SK-N-SH treated with all-trans-retinoic acid at 6 μM for 48 hours (cell line): ENCODE results near the gene CDKL2.
A peak's percentile ranks its signal among the peaks of the same experiment; 100 is the strongest.

Experiments used
- ATAC-seq: fragments of 200-7000 bp; cut with Tn5 transposase; 3 replicates; pipeline ENCODE4 v1.9.1; 2020; ENCODE audit warnings: mild to moderate bottlenecking, moderate library complexity
- ARNTL ChIP-seq: fragments of 450-650 bp; formaldehyde crosslinking; IDR thresholded peaks from 2 replicates; pipeline ENCODE4 v1.5.0; 2020; ENCODE audit warnings: low read depth, mild to moderate bottlenecking, moderate library complexity, borderline replicate concordance
- BACH2 ChIP-seq: fragments of 250-450 bp; sonication (Bioruptor Pico); IDR thresholded peaks from 2 replicates; pipeline ENCODE4 v1.9.0; 2021; ENCODE audit warnings: mild to moderate bottlenecking, borderline replicate concordance
- CREB5 ChIP-seq: fragments of 250-450 bp; sonication (Bioruptor Pico); IDR thresholded peaks from 2 replicates; pipeline ENCODE4 v1.5.1; 2020; ENCODE audit warnings: low read depth, mild to moderate bottlenecking, moderate library complexity
- CSRNP3 ChIP-seq: fragments of 250-450 bp; sonication (Bioruptor Pico); IDR thresholded peaks from 2 replicates; pipeline ENCODE4 v1.5.1; 2021; ENCODE audit warnings: mild to moderate bottlenecking, moderate library complexity
- GLIS3 ChIP-seq: fragments of 250-450 bp; sonication (Bioruptor Pico); IDR thresholded peaks from 2 replicates; pipeline ENCODE4 v1.5.0; 2020; ENCODE audit warnings: mild to moderate bottlenecking, moderate library complexity
- ISL1 ChIP-seq: fragments of 250-450 bp; sonication (Bioruptor Pico); IDR thresholded peaks from 2 replicates; pipeline ENCODE4 v2.1.2; 2022; ENCODE audit warnings: mild to moderate bottlenecking, moderate library complexity
- OSR1 ChIP-seq: fragments of 250-450 bp; sonication (Bioruptor Pico); IDR thresholded peaks from 2 replicates; pipeline ENCODE4 v1.8.0; 2022; ENCODE audit warnings: moderate library complexity, mild to moderate bottlenecking, inconsistent platforms
- PPARA ChIP-seq: fragments of 250-450 bp; sonication (Bioruptor Pico); IDR thresholded peaks from 2 replicates; pipeline ENCODE4 v1.5.0; 2020; ENCODE audit warnings: mild to moderate bottlenecking, borderline replicate concordance
- RARB ChIP-seq: fragments of 250-450 bp; sonication (Bioruptor Pico); IDR thresholded peaks from 2 replicates; pipeline ENCODE4 v1.8.0; 2021; ENCODE audit warnings: mild to moderate bottlenecking, moderate library complexity
- TOX ChIP-seq: fragments of 250-450 bp; sonication (Bioruptor Pico); IDR thresholded peaks from 2 replicates; pipeline ENCODE4 v1.8.0; 2021; ENCODE audit warnings: mild to moderate bottlenecking, moderate library complexity, borderline replicate concordance
- ZC3H10 ChIP-seq: fragments of 250-450 bp; sonication (Bioruptor Pico); IDR thresholded peaks from 2 replicates; pipeline ENCODE4 v1.5.1; 2021; ENCODE audit warnings: mild to moderate bottlenecking, moderate library complexity
- ZFP3 ChIP-seq: fragments of 250-450 bp; sonication (Bioruptor Pico); IDR thresholded peaks from 2 replicates; pipeline ENCODE4 v1.5.0; 2020; ENCODE audit warnings: mild to moderate bottlenecking, moderate library complexity
- ZFP30 ChIP-seq: fragments of 450-650 bp; formaldehyde crosslinking; IDR thresholded peaks from 2 replicates; pipeline ENCODE4 v1.5.0; 2022; ENCODE audit warnings: mild to moderate bottlenecking, moderate library complexity
- ZNF565 ChIP-seq: fragments of 450-650 bp; formaldehyde crosslinking; conservative IDR thresholded peaks from 2 replicates; pipeline ENCODE4 v1.5.0; 2020; ENCODE audit warnings: low read depth, mild to moderate bottlenecking, moderate library complexity
- ZNF70 ChIP-seq: fragments of 450-650 bp; formaldehyde crosslinking; IDR thresholded peaks from 2 replicates; pipeline ENCODE4 v1.5.0; 2020; ENCODE audit warnings: mild to moderate bottlenecking, moderate library complexity
- TF ChIP-seq, protein P1 (sequence below): fragments of 250-450 bp; sonication (Bioruptor Pico); IDR thresholded peaks from 2 replicates; pipeline ENCODE4 v1.8.0; 2020; ENCODE audit warnings: mild to moderate bottlenecking, moderate library complexity, borderline replicate concordance
- TF ChIP-seq, protein P2 (sequence below): fragments of 250-450 bp; sonication (Bioruptor Pico); IDR thresholded peaks from 2 replicates; pipeline ENCODE4 v1.8.0; 2021; ENCODE audit warnings: low read depth, mild to moderate bottlenecking, moderate library complexity, borderline replicate concordance

The CDKL2 gene

DNA sequence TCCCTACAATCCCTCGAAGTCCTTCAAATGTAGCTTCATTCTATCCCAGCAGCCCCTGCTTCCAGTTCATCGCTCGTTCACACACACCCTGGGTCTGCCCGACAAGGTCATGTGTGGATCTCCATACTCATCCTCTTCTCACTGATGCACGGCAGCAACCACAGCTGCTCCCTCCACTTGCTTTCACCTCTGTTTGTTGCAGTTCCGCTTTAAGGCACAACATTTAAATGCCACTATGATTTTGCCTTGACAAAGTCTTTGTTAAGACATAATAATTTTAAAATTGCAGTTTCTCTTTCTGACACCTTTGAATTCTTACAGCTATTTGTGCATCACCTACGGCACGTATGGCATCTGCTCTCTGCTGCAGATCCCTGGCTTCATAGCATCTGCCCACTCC, 72.6 kb downstream of the CDKL2 start:
- ATAC-seq = no peak
- TF ChIP-seq OSR1 (CRISPR knock-in tag) (no peak), ZNF70 (CRISPR knock-in tag) (no peak), ZFP30 (CRISPR knock-in tag) (no peak), CSRNP3 (no peak), ZNF565 (no peak), ARNTL (CRISPR knock-in tag) (no peak), ZC3H10 (CRISPR knock-in tag) (no peak), BACH2 (CRISPR knock-in tag) (no peak), ZFP3 (CRISPR knock-in tag) (no peak), PPARA (CRISPR knock-in tag) (no peak)
- TF ChIP-seq, protein P1, sequence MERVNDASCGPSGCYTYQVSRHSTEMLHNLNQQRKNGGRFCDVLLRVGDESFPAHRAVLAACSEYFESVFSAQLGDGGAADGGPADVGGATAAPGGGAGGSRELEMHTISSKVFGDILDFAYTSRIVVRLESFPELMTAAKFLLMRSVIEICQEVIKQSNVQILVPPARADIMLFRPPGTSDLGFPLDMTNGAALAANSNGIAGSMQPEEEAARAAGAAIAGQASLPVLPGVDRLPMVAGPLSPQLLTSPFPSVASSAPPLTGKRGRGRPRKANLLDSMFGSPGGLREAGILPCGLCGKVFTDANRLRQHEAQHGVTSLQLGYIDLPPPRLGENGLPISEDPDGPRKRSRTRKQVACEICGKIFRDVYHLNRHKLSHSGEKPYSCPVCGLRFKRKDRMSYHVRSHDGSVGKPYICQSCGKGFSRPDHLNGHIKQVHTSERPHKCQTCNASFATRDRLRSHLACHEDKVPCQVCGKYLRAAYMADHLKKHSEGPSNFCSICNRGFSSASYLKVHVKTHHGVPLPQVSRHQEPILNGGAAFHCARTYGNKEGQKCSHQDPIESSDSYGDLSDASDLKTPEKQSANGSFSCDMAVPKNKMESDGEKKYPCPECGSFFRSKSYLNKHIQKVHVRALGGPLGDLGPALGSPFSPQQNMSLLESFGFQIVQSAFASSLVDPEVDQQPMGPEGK = no peak
- TF ChIP-seq, all 23 proteins: peak for 0

DNA sequence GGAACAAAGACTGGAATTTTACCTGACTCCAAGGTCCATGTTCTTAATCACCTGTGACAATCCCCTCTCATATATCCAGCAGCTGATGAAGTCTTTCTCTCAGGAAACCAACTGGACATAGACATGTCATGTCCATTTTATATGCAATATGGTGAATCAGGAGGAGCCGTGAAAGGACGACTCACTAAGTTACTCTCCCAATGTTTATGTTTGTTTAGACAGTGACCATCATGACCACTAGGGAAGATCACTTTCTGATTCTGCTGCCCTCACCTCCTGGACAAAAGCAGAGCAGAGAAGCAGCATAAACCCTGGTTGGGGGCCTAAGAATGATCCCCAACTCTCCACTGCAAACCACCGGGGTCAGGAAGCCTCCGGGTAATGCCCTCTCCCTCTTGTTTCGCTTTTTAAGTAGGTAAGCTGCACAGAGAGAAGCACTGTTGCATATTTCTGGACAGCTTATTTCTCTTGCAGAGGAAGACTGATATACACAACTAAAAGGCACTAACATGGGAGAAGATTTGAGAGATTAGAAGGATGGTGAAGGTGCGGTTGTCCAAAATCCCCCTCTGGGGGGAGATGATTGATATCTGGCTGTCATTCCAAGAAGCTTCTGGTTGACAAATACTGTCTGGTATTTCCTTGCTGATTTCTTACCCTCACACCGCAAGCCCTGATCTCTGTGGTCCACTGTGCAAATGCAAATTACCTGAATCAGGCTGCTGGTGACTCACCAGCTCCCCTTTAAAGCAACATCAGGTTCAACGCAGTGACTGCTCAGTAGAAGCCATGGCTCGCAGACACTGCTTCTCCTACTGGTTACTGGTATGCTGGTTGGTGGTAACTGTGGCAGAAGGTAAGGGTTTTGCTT, 74.8 kb downstream of the CDKL2 start, which contains the start of gene ODAPH:
Gene ODAPH (plus strand): TSS at position 773 of the 871 bp plus-strand sequence. CDS start 17 bp downstream, at position 790.
- ATAC-seq = peak; percentile 91
- TF ChIP-seq, protein P2, sequence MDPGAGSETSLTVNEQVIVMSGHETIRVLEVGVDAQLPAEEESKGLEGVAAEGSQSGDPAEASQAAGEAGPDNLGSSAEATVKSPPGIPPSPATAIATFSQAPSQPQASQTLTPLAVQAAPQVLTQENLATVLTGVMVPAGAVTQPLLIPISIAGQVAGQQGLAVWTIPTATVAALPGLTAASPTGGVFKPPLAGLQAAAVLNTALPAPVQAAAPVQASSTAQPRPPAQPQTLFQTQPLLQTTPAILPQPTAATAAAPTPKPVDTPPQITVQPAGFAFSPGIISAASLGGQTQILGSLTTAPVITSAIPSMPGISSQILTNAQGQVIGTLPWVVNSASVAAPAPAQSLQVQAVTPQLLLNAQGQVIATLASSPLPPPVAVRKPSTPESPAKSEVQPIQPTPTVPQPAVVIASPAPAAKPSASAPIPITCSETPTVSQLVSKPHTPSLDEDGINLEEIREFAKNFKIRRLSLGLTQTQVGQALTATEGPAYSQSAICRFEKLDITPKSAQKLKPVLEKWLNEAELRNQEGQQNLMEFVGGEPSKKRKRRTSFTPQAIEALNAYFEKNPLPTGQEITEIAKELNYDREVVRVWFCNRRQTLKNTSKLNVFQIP = no peak
- TF ChIP-seq RARB (no peak), ZFP30 (CRISPR knock-in tag) (no peak), TOX (no peak), GLIS3 (CRISPR knock-in tag) (no peak)
- TF ChIP-seq, protein P1 = no peak

DNA sequence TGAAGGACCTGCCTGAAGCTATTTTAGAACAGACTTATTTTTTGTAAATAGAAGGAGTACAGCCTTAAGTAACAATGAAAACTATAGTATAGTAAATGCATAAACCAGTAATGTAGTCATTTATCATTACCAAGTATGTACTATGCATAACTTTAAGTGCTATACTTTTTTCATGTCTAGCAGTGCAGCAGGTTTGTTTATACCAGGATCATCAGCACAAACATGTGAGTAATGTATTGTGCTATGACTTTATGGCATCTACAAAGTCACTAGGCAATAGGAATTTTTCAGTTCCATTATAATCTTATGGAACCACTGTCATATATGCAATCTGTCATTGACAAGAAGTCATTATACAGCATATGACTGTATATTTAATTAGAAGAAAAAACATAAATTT, 77.9 kb downstream of the CDKL2 start:
- no peak for ATAC-seq
- TF ChIP-seq ZFP3 (CRISPR knock-in tag) (no peak), BACH2 (CRISPR knock-in tag) (no peak), ZNF565 (no peak), OSR1 (CRISPR knock-in tag) (no peak), CREB5 (CRISPR knock-in tag) (no peak), CSRNP3 (no peak), ISL1 (CRISPR knock-in tag) (no peak), GLIS3 (CRISPR knock-in tag) (no peak), RARB (no peak)
- TF ChIP-seq, protein P2 = no peak
- TF ChIP-seq, protein P1 = no peak
